Fibroblast of villous mesenchyme (primary cell): ENCODE results near the gene CFAP57. TPM values are rescaled to one million over a fixed set of nuclear protein-coding genes. Genes with fewer than 3 reads are reported as not detected.

Experiments
- DNase-seq: peaks from one replicate; pipeline ENCODE4 v3.0.0-alpha.2; 2010; ENCODE audit warnings: low read depth
- H3K4me3 ChIP-seq: 2 replicates; pipeline ENCODE4 v1.5.1; 2011; ENCODE audit warnings: low read depth, mild to moderate bottlenecking, low read length
- CTCF ChIP-seq: IDR thresholded peaks from 2 replicates; pipeline ENCODE4 v1.5.1; 2012; ENCODE audit warnings: low read depth, mild to moderate bottlenecking, low read length; ENCODE audit not compliant: insufficient read depth
- total RNA-seq: library from RNA; depleted of rRNA; stranded (reverse); fragments of >200 nt; gene quantifications from 2 replicates; pipeline ENCODE4 v1.2.3, GENCODE V29; 2012

The CFAP57 gene
- total RNA-seq, 1 donor, result under 0.01 TPM

GRCh38 chr1:43286115-43286514 is 114.0 kb downstream of the CFAP57 start:
- H3K4me3 ChIP-seq, result no peak overlapping the region
- no peak for TF ChIP-seq CTCF
- no peak for DNase-seq

- no peak for TF ChIP-seq CTCF
- H3K4me3 ChIP-seq, result no peak overlapping the region
- no peak for DNase-seq
Observed at GRCh38 chr1:43286533-43286932, 114.4 kb downstream of the CFAP57 start.

GRCh38 chr1:43288058-43288784 is 116.1 kb downstream of the CFAP57 start:
- no peak overlapping the region for H3K4me3 ChIP-seq
- no peak for TF ChIP-seq CTCF
- no peak for DNase-seq

- TF ChIP-seq CTCF, result no peak
- H3K4me3 ChIP-seq, result no peak overlapping the region
- DNase-seq, result no peak
Observed at GRCh38 chr1:43288785-43289706, 116.9 kb downstream of the CFAP57 start.

GRCh38 chr1:43292216-43292615 is 120.1 kb downstream of the CFAP57 start:
- TF ChIP-seq CTCF, result no peak
- DNase-seq, result no peak
- H3K4me3 ChIP-seq, result no peak overlapping the region

- no peak for TF ChIP-seq CTCF
- DNase-seq, result no peak
- no peak overlapping the region for H3K4me3 ChIP-seq
Observed at GRCh38 chr1:43292679-43293078, 120.5 kb downstream of the CFAP57 start.
